ENCODE results near the gene ABCA8. TPM values are rescaled to one million over a fixed set of nuclear protein-coding genes. Genes with fewer than 3 reads are reported as not detected.
"Not testable (repeated sequence)": the region's sequence is repeated elsewhere in the genome, so short reads cannot be mapped to it uniquely, and the experiment has no call there.

ABCA8 gene
- total RNA-seq: 1 to 10 TPM; 6.8 to 9.7 TPM

- Histone ChIP-seq H3K27me3 (no peaks in the 10 kb centered on the region), H3K4me1 (no peaks in the 10 kb centered on the region), H3K4me3 (no peak within 1 kb of the TSS), H3K9me3 (no peaks in the 10 kb centered on the region), H3K9ac (ENCODE audit: low read depth in 2 of 2, low read length in 2 of 2) (no peak within 1 kb of the TSS), H3K27ac (no peak within 1 kb of the TSS), H3K36me3 (no peaks in the 10 kb centered on the region)
- DNase-seq: no peak
- intact Hi-C loops (cut with DNase I): no loop called here
- TF ChIP-seq, protein P1, sequence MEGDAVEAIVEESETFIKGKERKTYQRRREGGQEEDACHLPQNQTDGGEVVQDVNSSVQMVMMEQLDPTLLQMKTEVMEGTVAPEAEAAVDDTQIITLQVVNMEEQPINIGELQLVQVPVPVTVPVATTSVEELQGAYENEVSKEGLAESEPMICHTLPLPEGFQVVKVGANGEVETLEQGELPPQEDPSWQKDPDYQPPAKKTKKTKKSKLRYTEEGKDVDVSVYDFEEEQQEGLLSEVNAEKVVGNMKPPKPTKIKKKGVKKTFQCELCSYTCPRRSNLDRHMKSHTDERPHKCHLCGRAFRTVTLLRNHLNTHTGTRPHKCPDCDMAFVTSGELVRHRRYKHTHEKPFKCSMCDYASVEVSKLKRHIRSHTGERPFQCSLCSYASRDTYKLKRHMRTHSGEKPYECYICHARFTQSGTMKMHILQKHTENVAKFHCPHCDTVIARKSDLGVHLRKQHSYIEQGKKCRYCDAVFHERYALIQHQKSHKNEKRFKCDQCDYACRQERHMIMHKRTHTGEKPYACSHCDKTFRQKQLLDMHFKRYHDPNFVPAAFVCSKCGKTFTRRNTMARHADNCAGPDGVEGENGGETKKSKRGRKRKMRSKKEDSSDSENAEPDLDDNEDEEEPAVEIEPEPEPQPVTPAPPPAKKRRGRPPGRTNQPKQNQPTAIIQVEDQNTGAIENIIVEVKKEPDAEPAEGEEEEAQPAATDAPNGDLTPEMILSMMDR (IDR thresholded peaks at IDR 0.05): no peak
These were observed at the start of gene ABCA8 for GRCh38 chr17:68955181-68955841. TSS of gene ABCA8 (minus strand) at chr17:68955392. CDS start at chr17:68942034, 13,358 bp downstream.

- DNase-seq; H3K9ac ChIP-seq (ENCODE audit: low read depth in 2 of 2, low read length in 2 of 2); intact Hi-C loops (cut with DNase I); H3K36me3 ChIP-seq; H3K27ac ChIP-seq; H3K4me1 ChIP-seq; H3K4me3 ChIP-seq; H3K27me3 ChIP-seq; H3K9me3 ChIP-seq: not testable (repeated sequence)
These were observed 49.6 kb upstream of the ABCA8 start for GRCh38 chr17:69004759-69005158.

DNA sequence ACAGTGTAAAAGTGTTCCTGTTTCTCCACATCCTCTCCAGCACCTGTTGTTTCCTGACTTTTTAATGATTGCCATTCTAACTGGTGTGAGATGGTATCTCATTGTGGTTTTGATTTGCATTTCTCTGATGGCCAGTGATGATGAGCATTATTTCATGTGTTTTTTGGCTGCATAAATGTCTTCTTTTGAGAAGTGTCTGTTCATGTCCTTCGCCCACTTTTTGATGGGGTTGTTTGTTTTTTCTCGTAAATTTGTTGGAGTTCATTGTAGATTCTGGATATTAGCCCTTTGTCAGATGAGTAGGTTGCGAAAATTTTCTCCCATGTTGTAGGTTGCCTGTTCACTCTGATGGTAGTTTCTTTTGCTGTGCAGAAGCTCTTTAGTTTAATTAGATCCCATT lies 44.6 kb upstream of the ABCA8 start:
- DNase-seq; H3K9me3 ChIP-seq; H3K36me3 ChIP-seq; H3K4me3 ChIP-seq; H3K4me1 ChIP-seq; H3K27me3 ChIP-seq; H3K27ac ChIP-seq; H3K9ac ChIP-seq (ENCODE audit: low read depth in 2 of 2, low read length in 2 of 2); intact Hi-C loops (cut with DNase I): not testable (repeated sequence)

- H3K4me3 ChIP-seq: no peak overlapping the region
- intact Hi-C loops (cut with DNase I): no loop called here
- TF ChIP-seq, protein P1 (IDR thresholded peaks at IDR 0.05): no peak
- H3K27ac ChIP-seq: no peak overlapping the region
- H3K9ac ChIP-seq (ENCODE audit: low read depth in 2 of 2, low read length in 2 of 2): no peak overlapping the region
- H3K9me3 ChIP-seq: no peaks in the 10 kb centered on the region
- no peaks in the 10 kb centered on the region for H3K27me3 ChIP-seq
- no peak for DNase-seq
- no peaks in the 10 kb centered on the region for H3K36me3 ChIP-seq
- no peaks in the 10 kb centered on the region for H3K4me1 ChIP-seq
These were observed 37.9 kb upstream of the ABCA8 start for GRCh38 chr17:68993112-68993511.

DNA sequence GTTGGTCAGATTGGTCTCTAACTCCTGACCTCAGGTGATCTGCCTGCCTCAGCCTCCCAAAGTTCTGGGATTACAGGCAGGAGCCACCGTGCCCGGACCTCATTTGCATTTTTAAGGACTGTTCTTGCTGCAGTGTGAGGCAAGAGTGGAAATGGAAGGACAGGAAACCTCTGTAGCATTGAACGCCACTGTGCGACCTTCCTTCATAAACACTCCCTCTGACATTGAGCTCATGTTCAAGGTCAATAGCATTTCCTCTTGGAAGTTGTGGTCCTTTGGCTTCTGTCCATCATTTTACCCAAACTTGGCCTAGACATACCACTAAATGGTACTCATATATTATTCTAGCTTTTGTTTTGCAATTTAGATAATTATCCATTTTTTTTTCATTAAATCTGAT lies 32.8 kb upstream of the ABCA8 start:
- Histone ChIP-seq H3K9ac (ENCODE audit: low read depth in 2 of 2, low read length in 2 of 2) (no peak overlapping the region), H3K4me3 (no peak overlapping the region), H3K36me3 (no peaks in the 10 kb centered on the region), H3K27ac (no peak overlapping the region), H3K4me1 (no peaks in the 10 kb centered on the region), H3K27me3 (no peaks in the 10 kb centered on the region), H3K9me3 (no peaks in the 10 kb centered on the region)
- intact Hi-C loops (cut with DNase I): no loop called here
- TF ChIP-seq, protein P1 (IDR thresholded peaks at IDR 0.05): no peak
- DNase-seq: no peak

DNA sequence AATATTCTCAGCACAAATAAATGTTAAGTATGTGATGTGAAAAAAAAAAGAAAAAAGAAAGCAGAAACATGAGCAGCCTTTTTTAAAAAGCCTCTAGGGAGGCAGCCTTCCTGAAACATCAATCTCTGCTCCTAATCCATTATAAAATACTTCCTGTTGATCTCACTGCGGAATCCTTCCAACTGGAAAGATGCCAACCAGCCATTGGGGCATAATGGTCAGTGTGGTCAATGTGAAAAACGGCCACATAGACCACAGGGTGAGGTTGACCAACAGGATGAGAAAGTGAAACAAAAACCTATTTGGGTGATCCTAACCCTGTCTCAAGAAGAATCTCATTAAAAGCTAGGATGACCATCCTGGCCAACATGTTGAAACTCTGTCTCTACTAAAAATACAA lies 26.1 kb upstream of the ABCA8 start:
- no peaks in the 10 kb centered on the region for H3K4me1 ChIP-seq
- peak; percentile 35 for DNase-seq
- no peak overlapping the region for H3K27ac ChIP-seq
- no peaks in the 10 kb centered on the region for H3K27me3 ChIP-seq
- TF ChIP-seq, protein P1 (IDR thresholded peaks at IDR 0.05): no peak
- no peaks in the 10 kb centered on the region for H3K9me3 ChIP-seq
- no peak overlapping the region for H3K4me3 ChIP-seq
- intact Hi-C loops (cut with DNase I): no loop called here
- no peaks in the 10 kb centered on the region for H3K36me3 ChIP-seq
- no peak overlapping the region for H3K9ac ChIP-seq (ENCODE audit: low read depth in 2 of 2, low read length in 2 of 2)
